Activated CD4-positive, alpha-beta T cell treated with anti-CD3 and anti-CD28 coated beads, Interleukin-2, amount 50 U/mL, for 1 hour (primary cell): ENCODE data around the gene TMEM266.

ENCODE experiments used
- DNase-seq: peaks from one replicate; pipeline ENCODE4 v3.0.0-alpha.2; 2020

The TMEM266 gene

DNA sequence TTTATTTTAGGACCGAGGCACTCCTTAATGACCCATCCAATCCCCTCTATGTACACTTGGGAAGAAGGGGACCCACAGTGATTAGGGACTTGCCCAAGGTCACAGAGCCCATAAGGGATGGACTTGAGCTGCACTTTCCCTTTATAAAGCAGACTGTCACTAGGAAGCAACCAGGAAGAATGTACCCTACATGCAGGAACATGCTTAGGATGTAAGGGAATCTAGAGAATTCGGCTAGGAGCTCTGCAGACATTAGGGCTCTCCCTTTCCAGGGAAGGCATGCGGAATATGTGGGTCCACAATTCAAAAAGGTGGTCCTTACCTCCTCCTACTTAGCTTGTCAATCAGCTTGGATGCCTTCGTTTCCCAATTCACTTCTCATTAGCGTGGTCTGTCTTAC lies 78.7 kb downstream of the TMEM266 start:
- no peak for DNase-seq

- peak; percentile 67 for DNase-seq
Measured at GRCh38 chr15:76139368-76140073, 79.7 kb downstream of the TMEM266 start.

DNA sequence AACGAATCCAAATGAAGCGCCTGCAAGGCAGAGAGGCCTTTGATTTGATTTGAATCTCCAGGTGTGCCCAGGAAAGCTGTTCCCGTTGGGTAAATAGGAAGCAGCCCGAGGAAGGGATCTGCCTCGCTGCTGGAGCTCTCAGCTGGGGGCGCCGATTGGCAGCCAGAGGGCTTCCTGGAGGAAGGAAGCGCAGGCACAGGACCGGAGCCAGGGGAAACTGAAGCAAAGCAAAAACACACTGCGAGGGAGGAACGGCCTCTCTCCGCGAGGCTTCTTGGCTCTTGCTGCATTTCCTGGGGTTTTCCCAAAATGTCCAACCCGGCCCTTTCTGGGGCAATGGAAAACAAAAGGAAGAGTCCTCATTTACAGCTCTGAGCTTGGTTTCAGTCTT lies 80.3 kb downstream of the TMEM266 start:
- no peak for DNase-seq

GRCh38 chr15:76146812-76147211 lies 87.0 kb downstream of the TMEM266 start:
- DNase-seq: no peak

DNA sequence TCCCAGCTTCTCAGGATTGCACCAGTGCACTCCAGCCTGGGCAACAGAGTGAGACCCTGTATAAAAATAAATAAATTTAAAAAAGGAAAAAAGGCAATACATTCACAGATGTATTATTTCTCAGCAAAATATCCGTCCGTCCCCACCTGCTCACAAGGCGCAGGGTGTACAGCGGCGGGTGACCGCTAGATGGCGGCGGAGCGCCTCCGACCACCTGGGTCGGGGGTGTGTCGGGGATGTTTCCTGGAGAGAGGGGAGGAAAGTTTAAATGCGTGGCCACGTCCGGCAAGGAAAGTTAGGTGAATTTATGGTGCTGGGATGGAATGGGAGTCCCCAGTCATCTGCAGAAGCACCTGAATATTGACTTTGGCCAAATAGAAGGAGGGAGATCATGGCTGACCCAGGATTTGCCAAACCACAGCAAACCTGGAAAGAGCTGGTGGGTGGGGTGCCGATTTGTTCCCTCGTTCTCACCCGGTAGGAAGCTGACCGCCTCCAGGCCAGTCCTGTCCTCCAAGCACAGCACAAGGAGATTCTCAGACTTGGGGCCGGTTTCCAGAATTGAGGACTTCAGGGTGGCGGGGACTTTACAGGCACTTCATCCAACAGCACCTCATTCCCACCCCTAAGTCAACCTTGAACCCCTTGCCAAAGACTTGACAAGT lies 88.3 kb downstream of the TMEM266 start:
- DNase-seq: peak; percentile 64

GRCh38 chr15:76149291-76149915 lies 89.6 kb downstream of the TMEM266 start:
- no peak for DNase-seq

DNA sequence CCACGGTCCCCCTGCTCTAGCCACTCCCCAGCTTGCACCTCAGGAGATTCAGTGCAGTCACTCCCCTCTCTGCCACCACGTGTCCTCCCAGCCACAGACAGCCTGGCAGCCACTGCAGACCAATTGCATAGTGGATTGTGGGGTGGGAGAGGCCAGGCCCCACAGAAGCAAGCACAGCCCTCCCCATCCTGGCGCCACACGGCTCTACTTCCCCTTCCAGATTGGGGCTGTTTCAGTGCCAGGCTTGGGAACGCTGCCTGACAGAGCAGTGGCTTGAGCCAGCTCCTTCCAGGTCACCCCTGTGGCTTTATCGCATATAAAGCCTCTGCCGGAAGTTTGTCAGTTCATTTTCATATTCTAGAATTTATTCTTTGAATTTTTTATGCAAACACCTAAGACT lies 90.7 kb downstream of the TMEM266 start:
- no peak for DNase-seq

GRCh38 chr15:76150971-76151598 lies 91.3 kb downstream of the TMEM266 start:
- peak; percentile 71 for DNase-seq

DNA sequence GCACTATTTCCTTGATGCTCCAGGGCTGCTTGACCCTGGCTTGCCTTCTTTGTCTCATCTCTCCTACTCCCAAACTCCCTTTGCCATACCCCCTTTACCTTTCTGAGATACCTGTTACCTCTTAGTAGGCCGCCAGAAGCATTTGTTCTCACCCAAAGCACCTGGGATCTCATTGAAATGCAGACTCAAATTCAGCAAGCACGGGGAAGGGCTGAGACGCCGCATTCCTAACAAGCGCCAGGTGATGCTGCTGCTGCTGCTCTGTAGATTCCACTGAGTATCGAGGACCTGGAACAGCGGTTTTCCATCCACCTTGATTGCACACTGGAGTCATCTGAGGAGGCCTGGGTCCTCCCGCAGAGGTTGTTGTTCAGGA lies 91.8 kb downstream of the TMEM266 start:
- no peak for DNase-seq

GRCh38 chr15:76152197-76152596 lies 92.4 kb downstream of the TMEM266 start:
- no peak for DNase-seq

DNA sequence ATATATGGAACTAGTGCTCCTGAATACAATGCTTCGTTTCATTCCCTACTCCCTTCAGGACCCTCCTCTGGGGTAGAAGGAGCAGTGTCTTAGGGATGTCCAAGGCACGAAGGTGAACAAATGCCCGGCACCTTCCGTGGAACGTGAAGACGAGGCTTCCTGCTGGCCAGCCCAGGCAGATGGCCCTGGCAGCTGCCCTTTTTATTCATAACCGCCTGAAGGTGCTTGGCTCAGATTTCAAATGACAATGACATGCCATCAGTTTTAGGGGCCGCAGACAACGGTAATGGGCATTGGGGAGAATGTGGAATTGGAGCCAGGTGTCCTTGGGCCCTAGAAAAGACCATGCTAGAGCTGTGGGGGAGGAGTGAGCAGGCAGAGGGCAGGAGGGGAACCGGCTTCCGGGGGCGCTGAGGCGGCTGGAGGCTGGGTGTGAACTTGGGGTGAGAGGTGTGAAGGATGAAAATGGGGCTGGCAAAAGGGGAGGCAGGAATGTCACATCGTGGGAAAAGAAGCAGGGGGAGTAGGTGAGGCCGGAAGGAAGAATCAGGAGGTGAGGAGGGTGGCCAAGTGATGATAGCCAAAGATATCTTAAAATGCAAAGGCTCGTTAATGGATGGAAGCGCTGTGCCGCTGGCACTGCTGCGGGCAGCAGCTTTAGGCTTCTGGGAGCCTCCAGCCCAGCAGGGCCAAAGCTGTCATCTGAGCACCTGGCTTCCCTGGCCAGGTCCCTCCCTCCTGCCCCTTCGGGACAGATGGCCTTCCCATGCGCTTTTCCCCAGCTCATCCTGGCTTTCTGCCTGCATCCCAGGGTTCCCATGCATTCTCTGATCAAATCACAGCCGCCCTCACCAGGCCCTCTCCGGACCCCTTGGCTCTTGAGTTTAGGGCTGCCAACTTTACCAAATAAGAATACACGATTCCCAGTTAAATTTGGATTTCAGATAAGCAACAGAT lies 93.7 kb downstream of the TMEM266 start:
- no peak for DNase-seq

DNA sequence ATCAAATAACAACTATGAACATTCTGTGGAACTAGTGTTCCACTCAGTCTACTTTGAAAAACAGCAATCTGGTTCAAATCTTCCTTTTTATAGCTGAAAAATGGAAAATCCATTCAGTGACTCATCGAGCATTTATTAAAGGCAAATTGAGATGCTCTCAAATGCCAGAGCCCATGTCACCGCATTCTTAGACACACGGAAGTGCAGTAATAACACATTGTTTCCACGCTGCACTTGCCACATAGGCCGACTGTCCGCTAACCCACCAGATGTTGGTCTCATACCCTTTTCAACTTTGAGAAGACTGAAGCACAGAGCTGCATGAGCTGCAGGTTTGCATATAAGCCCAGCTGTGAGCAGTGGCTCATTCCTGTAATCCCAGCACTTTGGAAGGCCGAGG lies 95.9 kb downstream of the TMEM266 start:
- no peak for DNase-seq

GRCh38 chr15:76158226-76158625 lies 98.4 kb downstream of the TMEM266 start:
- DNase-seq: no peak

DNA sequence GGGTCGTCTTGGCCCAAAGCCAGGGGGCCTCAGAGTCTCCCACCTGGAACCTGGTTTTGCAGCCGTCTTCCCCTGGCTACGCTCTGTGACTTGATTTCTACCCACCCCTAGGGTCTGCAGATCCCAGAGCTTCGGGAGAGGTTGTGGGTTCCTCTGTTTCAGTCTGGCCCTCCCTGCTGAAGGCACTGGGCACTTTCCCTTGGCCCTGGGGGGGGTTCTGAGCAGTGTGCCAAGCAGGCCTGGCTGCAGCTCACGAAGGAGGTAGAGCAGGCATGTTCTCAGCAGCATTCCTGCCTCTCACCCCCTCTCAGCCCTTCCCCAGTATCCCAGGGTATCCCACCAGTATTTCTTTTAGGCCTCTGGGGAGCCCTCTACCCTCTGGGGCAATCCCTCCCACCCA lies 99.0 kb downstream of the TMEM266 start:
- no peak for DNase-seq

DNA sequence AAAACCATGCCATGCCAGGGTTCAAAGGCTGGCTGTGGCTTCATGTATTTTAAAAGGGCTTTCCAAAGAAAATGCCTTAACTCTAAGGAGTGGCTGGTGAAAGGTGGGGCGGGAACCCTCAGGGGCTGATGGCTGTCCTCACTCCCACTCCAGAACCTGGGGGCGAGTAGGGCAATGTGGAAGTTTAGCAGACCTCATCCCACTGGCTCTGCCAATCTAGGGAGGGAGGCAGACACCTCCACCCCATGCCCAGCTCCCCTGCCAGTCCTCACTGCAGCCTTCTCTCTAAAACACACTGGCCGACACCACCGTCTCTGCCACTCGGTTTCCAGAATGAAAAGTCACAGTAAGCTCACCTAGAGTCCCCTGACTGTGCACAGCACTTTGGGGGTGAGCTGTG lies 99.5 kb downstream of the TMEM266 start:
- DNase-seq: no peak

GRCh38 chr15:76160426-76161152 lies 100.8 kb downstream of the TMEM266 start:
- DNase-seq: no peak

DNA sequence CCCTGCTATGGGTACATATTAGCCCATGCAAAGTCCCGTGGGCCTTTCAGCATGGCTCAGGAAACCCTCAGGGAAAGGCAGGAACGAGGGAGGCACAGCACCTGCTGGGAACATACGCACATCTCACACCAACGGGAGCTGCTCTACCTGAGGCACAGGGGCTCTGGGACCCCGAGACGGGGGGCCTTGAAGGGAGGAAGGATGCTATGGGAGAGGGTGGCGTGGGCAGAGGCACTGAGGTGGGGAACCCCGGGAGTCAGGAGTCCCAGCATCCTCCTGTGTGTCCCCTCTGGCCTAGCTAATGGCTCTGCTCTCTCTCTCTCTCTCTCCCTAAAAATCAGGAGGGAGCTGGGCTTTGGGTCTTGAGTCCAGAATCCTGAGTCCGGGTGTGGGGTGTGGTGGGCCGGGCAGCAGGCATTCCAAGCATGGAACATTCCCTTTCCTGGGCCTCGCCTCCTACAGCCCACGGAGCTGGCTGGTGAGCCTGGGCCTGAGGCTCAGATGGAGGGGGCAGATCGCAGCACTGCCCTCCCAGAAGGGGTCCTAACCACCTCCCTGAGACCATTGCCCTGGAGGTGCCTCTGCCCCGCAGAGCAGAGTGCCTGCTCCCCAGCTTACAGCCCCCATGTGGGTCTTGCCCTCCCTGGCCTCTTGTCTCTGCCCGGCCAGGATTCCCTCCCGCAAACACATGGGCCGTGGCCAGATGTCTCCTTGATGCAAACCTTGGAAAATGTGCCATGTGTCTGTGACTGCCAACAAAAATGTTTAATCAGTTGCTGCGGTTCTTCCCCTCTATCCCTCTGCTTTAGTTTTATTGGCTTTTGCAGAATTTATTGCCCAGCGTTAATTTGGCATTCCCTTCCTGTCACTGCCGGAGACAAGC lies 101.6 kb downstream of the TMEM266 start:
- DNase-seq: no peak

DNA sequence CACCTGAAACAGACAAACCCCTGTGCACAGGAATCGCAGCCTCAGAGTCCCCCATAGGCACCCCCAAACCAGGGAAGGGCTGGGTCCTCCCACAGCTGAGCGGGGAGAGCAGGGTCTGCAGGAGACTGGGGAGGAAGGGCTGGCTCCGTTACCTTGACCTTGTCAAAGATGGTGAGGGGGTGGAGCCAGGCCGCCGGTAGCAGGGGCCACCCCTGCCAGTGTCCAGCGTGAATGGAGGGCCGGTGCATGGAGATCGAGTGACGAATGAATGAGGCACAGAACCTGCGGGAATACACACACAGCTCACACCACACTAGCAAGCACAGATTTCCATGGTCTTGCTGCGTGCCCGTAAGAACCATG lies 102.2 kb downstream of the TMEM266 start:
- no peak for DNase-seq

GRCh38 chr15:76162784-76163456 lies 103.1 kb downstream of the TMEM266 start:
- no peak for DNase-seq
